ENCODE data around the gene SHISA6.

DNA sequence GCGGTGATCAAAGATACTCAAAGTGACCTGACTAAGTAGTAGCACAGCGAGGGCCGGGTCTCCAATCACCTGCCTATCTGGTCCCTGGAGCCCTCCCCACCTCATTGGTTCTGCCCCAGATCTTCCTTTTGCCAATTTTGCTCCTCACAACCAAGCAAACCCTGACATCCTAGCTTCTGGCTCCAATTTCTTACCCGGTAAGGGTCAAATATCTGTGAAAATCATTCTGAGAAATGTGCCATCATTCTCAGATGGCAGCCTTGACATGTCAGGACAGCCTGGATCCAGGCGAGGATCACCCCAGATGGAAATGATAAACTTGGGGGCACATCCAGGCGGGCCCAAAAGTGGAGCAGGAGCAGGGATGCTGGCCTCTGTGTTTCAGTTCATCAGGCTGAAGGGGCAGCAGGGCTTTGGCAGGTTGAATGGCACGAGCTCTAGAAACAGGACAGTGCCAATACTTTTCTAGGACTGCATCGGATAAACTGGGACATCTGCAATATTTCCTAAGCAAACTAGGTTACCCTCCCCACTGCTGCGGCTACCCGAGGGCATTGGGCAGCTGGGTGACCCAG, 83.9 kb downstream of the SHISA6 start:
- no peak for TF ChIP-seq REST (IDR thresholded peaks at IDR 0.05; ENCODE audit: borderline replicate concordance)
- TF ChIP-seq CTCF (IDR thresholded peaks at IDR 0.05; ENCODE audit: poor library complexity, severe bottlenecking): no peak
- no peak for TF ChIP-seq EZH2 (IDR thresholded peaks at IDR 0.05; ENCODE audit: borderline replicate concordance, insufficient read depth, low read length, poor library complexity, severe bottlenecking)
- TF ChIP-seq SMC3 (conservative IDR thresholded peaks at IDR 0.05; ENCODE audit: poor library complexity): no peak
- TF ChIP-seq POLR2AphosphoS5 (IDR thresholded peaks at IDR 0.05): no peak
- TF ChIP-seq EP300 (conservative IDR thresholded peaks at IDR 0.05; ENCODE audit: poor library complexity, severe bottlenecking): no peak
- no peak for TF ChIP-seq RAD21 (conservative IDR thresholded peaks at IDR 0.05)
